GM12878 (cell line): ENCODE measurements around the gene GPM6B. TPM values are rescaled to one million over a fixed set of nuclear protein-coding genes. Genes with fewer than 3 reads are reported as not detected.

ENCODE experiments used
- BHLHE40 ChIP-seq, 2 experiments: fragments of 450-650 bp in 1 of 2; IDR thresholded peaks; 2 replicates each; pipeline ENCODE4 v1.6.1; 2011 to 2017; ENCODE audit warnings: low read depth in 2 of 2, borderline replicate concordance in 1 of 2, improper control_type of control experiment in 1 of 2, low read length in 1 of 2, mild to moderate bottlenecking in 1 of 2
- CREM ChIP-seq: IDR thresholded peaks from 2 replicates; pipeline ENCODE4 v1.6.1; 2014; ENCODE audit warnings: antibody characterized with exemption, low read depth
- CUX1 ChIP-seq: IDR thresholded peaks from 2 replicates; pipeline ENCODE4 v1.6.1; 2012; ENCODE audit warnings: improper control_type of control experiment, low read depth, low read length; ENCODE audit not compliant: insufficient replicate concordance
- E2F4 ChIP-seq: IDR thresholded peaks from 2 replicates; pipeline ENCODE4 v1.6.1; 2012; ENCODE audit warnings: low read depth, low read length, improper control_type of control experiment
- IKZF2 ChIP-seq, 2 experiments: fragments of 450-650 bp; IDR thresholded peaks; 2 replicates each; pipeline ENCODE4 v1.6.1; 2017; ENCODE audit warnings: mild to moderate bottlenecking in 2 of 2, moderate library complexity in 2 of 2
- MTA3 ChIP-seq: IDR thresholded peaks from 2 replicates; pipeline ENCODE4 v1.6.1; 2012; ENCODE audit warnings: low read length, inconsistent platforms, borderline replicate concordance
- NBN ChIP-seq: fragments of 450-650 bp; IDR thresholded peaks from 2 replicates; pipeline ENCODE4 v1.6.1; 2016
- NR2C1 ChIP-seq: fragments of 450-650 bp; IDR thresholded peaks from 2 replicates; pipeline ENCODE4 v1.6.1; 2017; ENCODE audit warnings: antibody characterized with exemption, mild to moderate bottlenecking, moderate library complexity
- PRDM15 ChIP-seq: fragments of 450-650 bp; formaldehyde crosslinking; IDR thresholded peaks from 2 replicates; pipeline ENCODE4 v1.4.0; 2020; ENCODE audit warnings: mild to moderate bottlenecking, moderate library complexity
- SIN3A ChIP-seq: IDR thresholded peaks from 2 replicates; pipeline ENCODE4 v1.6.1; 2012; ENCODE audit warnings: low read depth, low read length, improper control_type of control experiment
- SMARCA5 ChIP-seq: fragments of 450-650 bp; IDR thresholded peaks from 2 replicates; pipeline ENCODE4 v1.6.1; 2017; ENCODE audit warnings: mild to moderate bottlenecking
- TCF12 ChIP-seq: IDR thresholded peaks from 2 replicates; pipeline ENCODE4 v1.6.1; 2011; ENCODE audit warnings: low read depth, mild to moderate bottlenecking, low read length
- ZZZ3 ChIP-seq: IDR thresholded peaks from 2 replicates; pipeline ENCODE4 v1.6.1; 2011; ENCODE audit warnings: low read depth; ENCODE audit not compliant: control insufficient read depth, insufficient read length
- polyA plus RNA-seq, 11 experiments: library from polyadenylated mRNA; depleted of rRNA in 4 of 11; unstranded in 6 of 11; stranded (reverse) in 5 of 11; fragments of >200 nt; fragmentation: Nextera tagmentation in 4 of 11; fragmentation: Illumina TruSeq in 1 of 11; extraction: Ambion mirVana in 4 of 11; extraction: Trizol in 1 of 11; gene quantifications; 1 replicate in 1 of 11; 2 replicates in 10 of 11; pipeline versions ENCODE4 v1.2.1 to v1.2.3, GENCODE V29; 2011 to 2016; ENCODE audit warnings: inconsistent platforms in 2 of 11, missing spikeins in 2 of 11, low read depth in 1 of 11
- total RNA-seq, 4 experiments: library from RNA; depleted of rRNA in 3 of 4; stranded (reverse); fragments of >200 nt in 3 of 4; fragmentation: Illumina TruSeq in 1 of 4; extraction: Trizol in 1 of 4; gene quantifications; 2 replicates each; pipeline versions ENCODE4 v1.2.1 to v1.2.3, GENCODE V29; 2013 to 2021
- TF ChIP-seq, protein P1 (sequence below): fragments of 450-650 bp; IDR thresholded peaks from 2 replicates; pipeline ENCODE4 v1.6.1; 2017; ENCODE audit warnings: borderline replicate concordance

GPM6B gene
- total and polyA plus RNA-seq, 10 of the 15 experiments (the other 5 are each of a cell fraction or from before 2014, with no cell fraction given) = 0.01 to 2.6 (median 0.37) TPM; not detected in 2

DNA sequence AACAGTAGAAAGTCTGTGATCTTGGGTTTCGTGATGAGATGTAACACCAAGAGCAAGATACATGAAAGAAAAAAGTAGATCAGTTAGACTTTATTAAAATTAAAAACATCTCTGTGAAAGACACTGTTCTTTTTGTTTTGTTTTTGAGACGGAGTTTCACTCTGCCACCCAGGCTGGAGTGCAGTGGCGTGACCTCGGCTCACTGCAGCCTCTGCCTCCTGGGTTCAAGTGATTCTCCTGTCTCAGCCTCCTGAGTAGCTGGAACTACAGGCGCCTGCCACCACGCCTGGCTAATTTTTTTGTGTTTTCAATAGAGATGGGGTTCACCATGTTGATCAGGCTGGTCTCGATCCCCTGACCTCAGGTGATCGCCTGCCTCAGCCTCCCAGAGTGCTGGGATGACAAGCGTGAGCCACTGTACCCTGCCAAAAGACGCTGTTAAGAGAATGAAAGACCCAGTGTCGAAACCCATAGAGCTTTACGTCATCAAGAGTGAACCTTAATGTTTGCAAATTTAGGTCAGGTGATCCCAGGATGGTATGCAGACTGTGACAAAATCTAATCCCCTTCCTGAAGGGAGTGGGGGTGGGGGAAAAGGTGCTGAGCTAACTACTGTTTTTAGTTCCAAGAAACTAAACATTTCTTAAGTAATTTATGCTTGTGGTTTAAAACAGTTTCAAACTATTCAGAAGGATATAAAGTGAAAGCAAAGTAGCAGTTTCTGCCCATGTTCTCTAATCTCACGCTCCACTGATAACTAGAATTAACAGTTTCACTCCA lies 74.3 kb downstream of the GPM6B start (continued):
- TF ChIP-seq CREM (peak; percentile 61; the same call in 1 of the 2 replicates), SMARCA5 (peak; percentile 57), CUX1 (no peak), E2F4 (no peak), BHLHE40 (IDR thresholded peaks at IDR 0.05; ENCODE audit: borderline replicate concordance in 1 of 2, low read depth in 2 of 2, low read length in 1 of 2) (peak; percentile 79 to 87), NBN (peak; percentile 90), ZZZ3 (no peak), NR2C1 (no peak), SIN3A (no peak), MTA3 (no peak), IKZF2 (IDR thresholded peaks at IDR 0.05) (peak; percentile 88 to 91; a peak in 3 of 4 replicates), PRDM15 (CRISPR knock-in tag) (no peak), TCF12 (no peak)
- TF ChIP-seq, protein P1, sequence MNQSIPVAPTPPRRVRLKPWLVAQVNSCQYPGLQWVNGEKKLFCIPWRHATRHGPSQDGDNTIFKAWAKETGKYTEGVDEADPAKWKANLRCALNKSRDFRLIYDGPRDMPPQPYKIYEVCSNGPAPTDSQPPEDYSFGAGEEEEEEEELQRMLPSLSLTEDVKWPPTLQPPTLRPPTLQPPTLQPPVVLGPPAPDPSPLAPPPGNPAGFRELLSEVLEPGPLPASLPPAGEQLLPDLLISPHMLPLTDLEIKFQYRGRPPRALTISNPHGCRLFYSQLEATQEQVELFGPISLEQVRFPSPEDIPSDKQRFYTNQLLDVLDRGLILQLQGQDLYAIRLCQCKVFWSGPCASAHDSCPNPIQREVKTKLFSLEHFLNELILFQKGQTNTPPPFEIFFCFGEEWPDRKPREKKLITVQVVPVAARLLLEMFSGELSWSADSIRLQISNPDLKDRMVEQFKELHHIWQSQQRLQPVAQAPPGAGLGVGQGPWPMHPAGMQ = no peak
